Kasumi-1 (cell line): ENCODE data around the gene OR6K3.
"Not testable (repeated sequence)": the region's sequence is repeated elsewhere in the genome, so short reads cannot be mapped to it uniquely, and the experiment has no call there.

Experiments
- DNase-seq, 2 experiments: peaks; one replicate each; lab custom pipeline; 2025; lab: John Stamatoyannopoulos, UW

Gene OR6K3

GRCh38 chr1:158720620-158721019 is at the start of gene OR6K3:
Gene OR6K3 (minus strand): TSS chr1:158720720. CDS start chr1:158718115, 2,605 bp downstream.
- no peak for DNase-seq

GRCh38 chr1:158754420-158754819 is 33.9 kb upstream of the OR6K3 start, which contains the start of gene OR6K6:
Gene OR6K6 (plus strand): TSS chr1:158754720. CDS start chr1:158754888, 168 bp downstream.
- DNase-seq: no peak

GRCh38 chr1:158752155-158752712 is 31.7 kb upstream of the OR6K3 start:
- DNase-seq: no peak

- no peak for DNase-seq
Observed at GRCh38 chr1:158735848-158736247, 15.3 kb upstream of the OR6K3 start.

- no peak for DNase-seq
Observed at GRCh38 chr1:158732524-158732923, 12.0 kb upstream of the OR6K3 start.

GRCh38 chr1:158731707-158732106 is 11.2 kb upstream of the OR6K3 start:
- DNase-seq: no peak

GRCh38 chr1:158730453-158730852 is 9.9 kb upstream of the OR6K3 start:
- no peak for DNase-seq

- no peak for DNase-seq
Observed at GRCh38 chr1:158728510-158729225, 8.1 kb upstream of the OR6K3 start.

- DNase-seq: no peak
Observed at GRCh38 chr1:158724442-158724841, 3.9 kb upstream of the OR6K3 start.

GRCh38 chr1:158719664-158720063 is 856 bp downstream of the OR6K3 start:
- no peak for DNase-seq

GRCh38 chr1:158717344-158717743 is 3.2 kb downstream of the OR6K3 start:
- DNase-seq: no peak

- DNase-seq: no peak
Observed at GRCh38 chr1:158716335-158716734, 4.2 kb downstream of the OR6K3 start.

GRCh38 chr1:158714754-158715153 is 5.8 kb downstream of the OR6K3 start:
- no peak for DNase-seq

GRCh38 chr1:158711098-158711497 is 9.4 kb downstream of the OR6K3 start:
- no peak for DNase-seq

GRCh38 chr1:158706096-158706495 is 14.4 kb downstream of the OR6K3 start:
- no peak for DNase-seq

- no peak for DNase-seq
Observed at GRCh38 chr1:158700552-158700951, 20.0 kb downstream of the OR6K3 start, which contains the start of gene OR6K2. Gene OR6K2 (minus strand): TSS chr1:158700652. CDS start chr1:158700652, 0 bp downstream.

- no peak for DNase-seq
Observed at GRCh38 chr1:158694596-158694995, 25.9 kb downstream of the OR6K3 start.

GRCh38 chr1:158692356-158692755 is 28.2 kb downstream of the OR6K3 start:
- DNase-seq: no peak

GRCh38 chr1:158691907-158692306 is 28.6 kb downstream of the OR6K3 start:
- no peak for DNase-seq

GRCh38 chr1:158691149-158691548 is 29.4 kb downstream of the OR6K3 start:
- not testable (repeated sequence) for DNase-seq

GRCh38 chr1:158689875-158690274 is 30.6 kb downstream of the OR6K3 start:
- DNase-seq: no peak

GRCh38 chr1:158689110-158689509 is 31.4 kb downstream of the OR6K3 start:
- DNase-seq: no peak

- DNase-seq: not testable (repeated sequence)
Observed at GRCh38 chr1:158688343-158688742, 32.2 kb downstream of the OR6K3 start.

- no peak for DNase-seq
Observed at GRCh38 chr1:158687037-158687436, 33.5 kb downstream of the OR6K3 start.
